ENCODE data around the gene ZP4. TPM values are rescaled to one million over a fixed set of nuclear protein-coding genes. Genes with fewer than 3 reads are reported as not detected.

Gene ZP4
- total RNA-seq, 1 experiment from 2014 or later, result not detected

DNA sequence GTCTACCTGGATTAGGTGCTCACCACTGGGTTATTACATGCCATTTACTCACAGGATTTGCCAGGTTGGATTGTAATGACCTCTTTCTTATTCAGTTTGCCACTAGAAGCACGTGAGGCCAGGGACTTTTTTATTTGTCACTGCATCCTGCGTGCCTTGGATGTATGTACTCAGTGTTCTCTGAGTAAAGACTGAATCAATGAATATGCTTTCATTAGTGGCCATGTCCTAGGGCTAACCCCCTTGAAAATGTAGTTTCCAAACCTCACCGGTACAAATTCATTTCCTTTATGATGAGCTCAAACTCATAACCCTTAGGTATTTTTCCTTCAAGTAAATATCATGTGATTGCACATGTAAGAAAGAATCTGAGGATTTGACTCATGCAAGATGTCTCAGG, 1.3 kb upstream of the ZP4 start:
- no peak for DNase-seq
- Histone ChIP-seq H3K4me3 (no peak overlapping the region), H3K27ac (no peak overlapping the region), H3K36me3 (no peaks in the 10 kb centered on the region), H3K4me1 (no peaks in the 10 kb centered on the region), H3K9me3 (replicated peaks) (no peaks in the 10 kb centered on the region), H3K27me3 (no peaks in the 10 kb centered on the region)

- Histone ChIP-seq H3K9me3 (replicated peaks) (no peaks in the 10 kb centered on the region), H3K4me1 (no peaks in the 10 kb centered on the region), H3K4me3 (no peak overlapping the region), H3K36me3 (no peaks in the 10 kb centered on the region), H3K27ac (no peak overlapping the region), H3K27me3 (no peaks in the 10 kb centered on the region)
- DNase-seq, result no peak
These were observed 544 bp upstream of the ZP4 start for GRCh38 chr1:237891266-237891665.

DNA sequence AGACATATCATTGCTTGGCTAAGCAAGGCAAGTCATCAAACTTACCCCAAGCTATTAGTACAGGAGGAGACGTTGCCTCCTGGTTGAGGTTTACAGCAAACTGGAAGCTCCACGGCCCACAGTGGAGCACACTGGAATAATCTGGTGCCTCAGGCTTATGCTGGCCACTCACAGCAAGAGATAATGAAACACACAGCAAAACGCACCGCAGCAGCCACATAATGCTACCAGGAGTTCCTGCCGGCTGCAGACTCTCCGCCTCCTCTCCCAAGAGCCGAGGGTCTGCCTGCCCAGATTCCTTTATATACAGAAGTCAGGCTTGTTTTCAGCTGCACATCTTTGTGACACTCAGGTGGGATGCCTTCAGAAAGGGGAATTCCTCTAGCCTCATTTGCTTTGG, 306 bp downstream of the ZP4 start:
- no peak for DNase-seq
- Histone ChIP-seq H3K4me3 (no peak overlapping the region), H3K9me3 (replicated peaks) (no peaks in the 10 kb centered on the region), H3K27me3 (no peaks in the 10 kb centered on the region), H3K36me3 (no peaks in the 10 kb centered on the region), H3K27ac (no peak overlapping the region), H3K4me1 (no peaks in the 10 kb centered on the region)

- Histone ChIP-seq H3K27ac (no peak overlapping the region), H3K4me1 (no peaks in the 10 kb centered on the region), H3K4me3 (no peak overlapping the region), H3K36me3 (no peaks in the 10 kb centered on the region), H3K9me3 (replicated peaks) (no peaks in the 10 kb centered on the region), H3K27me3 (no peaks in the 10 kb centered on the region)
- no peak for DNase-seq
These were observed 2.6 kb downstream of the ZP4 start for GRCh38 chr1:237888143-237888542.

GRCh38 chr1:237887542-237887941, 3.2 kb downstream of the ZP4 start:
- Histone ChIP-seq H3K27me3 (no peaks in the 10 kb centered on the region), H3K4me3 (no peak overlapping the region), H3K4me1 (no peaks in the 10 kb centered on the region), H3K36me3 (no peaks in the 10 kb centered on the region), H3K9me3 (replicated peaks) (no peaks in the 10 kb centered on the region), H3K27ac (no peak overlapping the region)
- no peak for DNase-seq

DNA sequence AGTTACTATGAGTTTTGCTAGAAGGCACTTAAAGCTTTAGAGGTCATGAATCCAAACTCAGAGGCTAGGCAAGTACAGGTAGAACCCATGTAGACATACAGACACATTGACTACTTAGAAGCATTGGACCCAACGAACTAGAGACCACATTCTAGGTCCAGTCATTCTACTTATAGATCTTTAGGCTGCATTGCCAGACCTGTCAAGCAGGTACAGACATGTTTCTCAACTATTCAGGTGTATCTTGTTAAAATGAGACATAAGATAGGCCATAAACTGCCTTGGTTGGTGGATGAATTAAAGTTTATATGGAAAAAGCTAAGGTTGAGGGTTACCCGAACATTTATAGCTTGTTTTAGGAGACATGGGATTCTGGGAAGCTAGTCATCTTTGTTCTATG, 6.5 kb downstream of the ZP4 start:
- no peaks in the 10 kb centered on the region for H3K36me3 ChIP-seq
- no peak overlapping the region for H3K27ac ChIP-seq
- no peak for DNase-seq
- no peaks in the 10 kb centered on the region for H3K9me3 ChIP-seq (replicated peaks)
- no peaks in the 10 kb centered on the region for H3K27me3 ChIP-seq
- no peak overlapping the region for H3K4me3 ChIP-seq
- H3K4me1 ChIP-seq, result peaks cover 4% of the 10 kb centered on the region

- Histone ChIP-seq H3K4me1 (peaks cover 37% of the 10 kb centered on the region), H3K9me3 (replicated peaks) (no peaks in the 10 kb centered on the region), H3K27ac (0 out of 2 replicates have a peak overlapping the region, but pooled peaks have one; percentile 8), H3K4me3 (no peak overlapping the region), H3K36me3 (no peaks in the 10 kb centered on the region), H3K27me3 (no peaks in the 10 kb centered on the region)
- peak; percentile 26 to 50 for DNase-seq
These were observed 11.5 kb downstream of the ZP4 start for GRCh38 chr1:237879195-237879594.

DNA sequence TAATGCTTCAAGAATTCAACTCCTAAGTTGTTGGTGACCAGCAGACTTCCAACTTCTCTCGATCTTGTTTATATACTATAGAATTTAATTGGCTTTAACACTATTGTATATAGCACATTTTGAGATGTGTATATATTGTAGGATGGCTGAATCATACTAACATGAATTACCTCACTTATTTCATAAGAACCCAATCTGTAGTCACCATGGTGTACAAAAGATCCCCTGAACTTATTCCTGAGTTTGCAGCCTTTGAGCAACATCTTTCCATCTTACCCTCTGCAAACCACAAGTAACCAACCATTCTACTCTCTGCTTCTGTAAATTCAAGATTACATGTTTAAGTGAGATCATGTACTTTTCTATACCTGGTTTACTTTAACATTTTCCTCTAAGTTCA, 12.3 kb downstream of the ZP4 start:
- no peak for DNase-seq
- Histone ChIP-seq H3K36me3 (no peaks in the 10 kb centered on the region), H3K27me3 (no peaks in the 10 kb centered on the region), H3K27ac (no peak overlapping the region; the same call in 1 of the 2 replicates), H3K4me1 (peaks cover 45% of the 10 kb centered on the region), H3K4me3 (no peak overlapping the region), H3K9me3 (replicated peaks) (no peaks in the 10 kb centered on the region)

DNA sequence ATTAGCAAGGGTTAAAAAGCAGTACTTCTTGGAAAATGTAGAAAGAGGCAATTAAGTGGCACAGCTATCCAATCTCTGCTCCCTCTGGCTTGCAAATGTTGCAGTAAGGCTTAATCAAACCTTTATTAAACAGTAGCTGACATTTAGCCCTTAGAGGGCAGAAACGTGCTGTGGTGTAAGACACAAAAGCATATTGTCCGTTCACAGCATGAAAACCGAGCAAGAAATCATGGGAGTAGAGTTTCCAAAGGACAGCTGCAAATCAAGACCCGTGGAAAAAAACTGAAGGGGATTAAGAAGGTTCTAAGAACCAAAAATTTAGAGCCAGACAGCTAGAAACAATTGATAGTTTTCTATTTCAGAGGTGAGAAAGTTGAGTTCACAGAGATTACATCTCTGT, 13.1 kb downstream of the ZP4 start:
- peak overlapping the region; percentile 46 for H3K27ac ChIP-seq
- DNase-seq, result peak; percentile 39 to 80
- no peaks in the 10 kb centered on the region for H3K27me3 ChIP-seq
- H3K9me3 ChIP-seq (replicated peaks), result no peaks in the 10 kb centered on the region
- no peak overlapping the region for H3K4me3 ChIP-seq
- peaks cover 52% of the 10 kb centered on the region for H3K4me1 ChIP-seq
- H3K36me3 ChIP-seq, result no peaks in the 10 kb centered on the region; the same call in 1 of the 2 replicates

DNA sequence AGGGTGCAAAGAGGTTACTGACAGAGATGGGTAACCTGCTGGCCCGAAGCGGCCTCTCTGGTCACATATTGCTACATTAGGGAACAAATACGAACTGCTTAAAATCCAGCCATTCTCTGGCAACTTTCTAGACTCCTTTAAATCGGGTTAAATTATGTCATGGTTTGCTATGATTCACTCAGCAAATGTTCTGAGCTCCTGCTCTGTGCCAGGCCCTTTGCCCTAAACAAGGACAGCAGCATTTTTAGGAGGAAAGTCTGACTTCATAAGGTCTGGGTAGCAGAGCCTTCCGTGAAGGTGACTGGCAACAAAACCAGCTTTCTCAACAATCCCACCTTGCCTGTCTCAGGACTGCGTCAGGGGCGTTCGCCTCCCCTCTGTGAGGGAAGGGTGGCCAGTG, 15.4 kb downstream of the ZP4 start:
- Histone ChIP-seq H3K9me3 (replicated peaks) (no peaks in the 10 kb centered on the region), H3K27me3 (no peaks in the 10 kb centered on the region), H3K4me3 (no peak overlapping the region), H3K4me1 (peaks cover 53% of the 10 kb centered on the region), H3K27ac (no peak overlapping the region), H3K36me3 (no peaks in the 10 kb centered on the region; the same call in 1 of the 2 replicates)
- DNase-seq, result no peak

DNA sequence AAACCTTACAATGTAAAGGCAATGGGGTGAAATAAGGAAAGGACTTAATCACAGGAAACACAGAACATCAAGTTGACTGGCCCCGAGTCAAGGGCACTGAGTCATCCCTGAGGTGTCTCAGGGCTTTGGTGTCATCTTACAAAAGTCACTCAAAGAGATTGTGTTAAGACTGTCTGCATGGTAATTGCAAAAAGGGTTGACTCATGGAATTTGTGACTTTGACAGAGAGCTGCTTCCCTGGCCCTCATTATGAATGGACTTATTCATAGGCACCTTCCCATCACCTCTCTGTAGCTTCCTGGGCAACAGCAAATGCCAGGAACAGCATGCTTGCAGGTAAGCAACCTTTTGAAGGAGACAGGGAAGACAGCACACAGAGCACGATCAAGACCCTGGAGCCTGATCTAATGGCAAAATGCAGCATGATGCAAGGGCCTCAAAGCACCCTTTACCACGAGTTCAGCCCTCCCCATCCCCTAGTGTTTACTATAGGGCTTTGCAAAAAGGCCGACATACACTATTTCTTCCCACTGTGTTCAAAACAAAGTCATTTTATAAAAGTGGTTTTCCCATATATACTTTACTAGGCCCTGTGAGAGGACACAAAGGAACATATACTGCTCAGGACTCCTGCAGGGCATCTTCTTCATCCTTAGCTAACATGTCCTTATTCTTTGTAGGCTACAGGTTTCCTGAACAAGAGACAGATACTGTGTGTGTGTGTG, 17.1 kb downstream of the ZP4 start:
- no peaks in the 10 kb centered on the region for H3K27me3 ChIP-seq
- DNase-seq, result peak; percentile 62 to 79
- peak overlapping the region; percentile 50 for H3K27ac ChIP-seq
- no peaks in the 10 kb centered on the region for H3K9me3 ChIP-seq (replicated peaks)
- H3K4me1 ChIP-seq, result peaks cover 43% of the 10 kb centered on the region
- no peak overlapping the region for H3K4me3 ChIP-seq
- H3K36me3 ChIP-seq, result no peaks in the 10 kb centered on the region; the same call in 1 of the 2 replicates

DNA sequence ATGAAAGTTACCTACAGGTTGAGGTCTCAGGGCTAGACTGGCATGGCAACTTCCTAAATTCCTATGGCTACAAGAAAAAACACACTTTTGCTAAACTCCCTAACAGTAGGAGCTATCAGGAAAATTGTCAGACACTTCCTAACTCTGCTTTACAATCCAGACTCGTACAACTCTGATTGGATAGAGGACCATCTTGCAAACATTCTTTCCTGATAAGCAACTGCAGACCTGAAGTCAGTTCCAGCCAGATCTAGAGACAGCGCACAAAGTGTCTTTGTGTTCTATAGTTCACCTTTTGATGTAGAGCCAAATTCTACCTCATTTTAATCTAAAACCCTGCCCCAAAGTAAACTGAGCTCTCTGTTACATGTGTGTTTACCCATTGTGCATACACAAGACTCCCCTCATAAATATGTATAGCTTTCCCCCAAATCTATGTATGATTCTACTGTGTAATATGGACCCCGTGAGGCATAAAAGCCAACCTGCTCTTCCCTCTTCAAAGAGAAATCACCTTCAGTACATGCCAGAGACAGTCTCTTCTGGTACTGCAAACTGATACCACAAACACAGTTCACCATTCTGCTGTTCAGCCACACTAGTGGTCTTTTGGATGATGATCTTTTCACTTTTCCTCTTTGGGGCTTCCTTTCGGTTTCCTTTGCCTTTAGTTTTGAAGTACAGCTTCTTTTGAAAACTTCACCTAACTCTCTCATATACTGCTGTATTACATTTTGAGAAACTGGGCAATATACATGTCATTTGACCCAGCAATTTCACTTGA, 21.7 kb downstream of the ZP4 start:
- no peak for DNase-seq
- no peaks in the 10 kb centered on the region for H3K27me3 ChIP-seq

DNA sequence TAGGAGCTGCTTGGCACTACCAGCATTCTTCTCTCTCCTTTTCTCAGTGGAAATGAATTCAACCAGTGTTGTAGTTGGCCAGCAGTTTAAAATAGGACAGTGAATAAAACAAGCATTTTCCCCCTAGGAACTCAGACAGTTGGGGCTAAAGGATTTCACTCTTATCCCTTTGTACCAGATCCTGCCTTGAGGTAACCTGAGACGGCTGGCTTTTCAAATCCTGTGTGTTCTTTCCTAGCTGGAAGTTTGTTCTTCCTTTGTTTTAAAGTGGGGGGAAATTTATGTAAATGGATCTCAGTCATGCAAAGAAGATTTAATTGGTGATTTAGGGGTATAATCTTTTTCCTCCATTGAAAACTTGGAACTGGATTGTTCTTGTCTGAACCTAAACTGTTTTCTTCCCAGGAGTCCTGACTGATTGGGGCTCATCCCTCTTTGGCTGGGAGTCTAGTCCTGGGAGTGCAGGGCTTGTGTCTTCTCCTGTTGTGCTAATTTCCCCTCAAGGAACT, 23.3 kb downstream of the ZP4 start:
- Histone ChIP-seq H3K9me3 (replicated peaks) (no peaks in the 10 kb centered on the region), H3K4me1 (peaks cover 3% of the 10 kb centered on the region), H3K36me3 (no peaks in the 10 kb centered on the region), H3K27me3 (no peaks in the 10 kb centered on the region), H3K4me3 (no peak overlapping the region), H3K27ac (no peak overlapping the region)
- DNase-seq, result peak in 1 of 2 experiments; percentile 38

More for the DNA sequence above, 21.7 kb downstream of the ZP4 start:
- Histone ChIP-seq H3K36me3 (no peaks in the 10 kb centered on the region; the same call in 1 of the 2 replicates), H3K27ac (no peak overlapping the region), H3K9me3 (replicated peaks) (no peaks in the 10 kb centered on the region), H3K4me3 (no peak overlapping the region), H3K4me1 (peaks cover 17% of the 10 kb centered on the region)

DNA sequence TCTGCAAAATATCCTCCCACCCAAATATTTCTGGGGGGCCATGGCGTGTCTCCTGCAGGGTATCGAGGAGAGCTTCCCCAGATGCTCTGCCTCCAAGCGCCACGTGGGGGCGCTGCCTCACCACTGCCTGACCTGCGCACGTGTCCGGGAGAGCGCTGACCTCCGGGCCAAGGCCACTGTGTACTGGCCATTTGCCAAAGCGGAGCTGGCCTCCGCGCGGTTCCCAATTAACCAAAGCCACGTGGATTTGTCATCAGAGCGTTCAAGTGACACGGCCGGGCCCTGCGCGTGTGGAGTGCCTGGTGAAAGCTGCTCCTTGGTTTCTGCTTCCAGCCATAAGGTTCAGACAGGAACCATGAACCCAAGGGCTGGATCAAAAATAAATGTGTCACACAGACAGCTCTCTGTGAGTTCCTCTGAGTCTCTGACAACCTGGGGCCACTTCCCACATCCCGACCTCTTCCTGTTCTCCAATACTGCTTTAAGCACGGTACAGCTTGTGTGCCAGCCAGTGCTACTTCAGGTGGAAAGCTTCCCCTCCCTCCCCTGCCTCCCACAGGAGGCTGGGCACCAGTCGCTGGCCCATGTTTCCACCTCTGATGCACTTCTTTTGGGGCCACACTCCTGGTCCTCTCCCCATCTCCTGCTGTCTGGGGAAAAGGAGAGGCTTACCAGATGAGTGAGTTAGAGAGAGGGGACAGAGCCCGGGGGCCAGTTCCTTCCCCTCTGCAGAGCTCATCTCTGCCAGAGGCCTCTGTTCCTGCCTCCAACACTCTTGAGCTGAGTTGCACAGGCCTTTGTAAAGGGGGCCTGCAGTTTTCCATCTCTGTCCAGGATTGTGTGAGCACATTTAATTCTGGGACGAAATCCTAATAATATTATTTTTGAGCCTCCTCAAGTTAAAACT, 26.1 kb downstream of the ZP4 start:
- H3K27me3 ChIP-seq, result no peaks in the 10 kb centered on the region
- no peaks in the 10 kb centered on the region for H3K9me3 ChIP-seq (replicated peaks)
- peaks cover 3% of the 10 kb centered on the region for H3K4me1 ChIP-seq
- DNase-seq, result peak; percentile 56 to 73
- peak overlapping the region; percentile 15; the same call in 1 of the 2 replicates for H3K27ac ChIP-seq
- H3K4me3 ChIP-seq, result peak overlapping the region; percentile 48
- no peaks in the 10 kb centered on the region for H3K36me3 ChIP-seq

All from SJCRH30 (cell line).